ENCODE measurements around the gene UTP4.

The UTP4 gene

GRCh38 chr16:69108905-69109252 lies 23.6 kb upstream of the UTP4 start:
- no peak overlapping the region for H3K27ac ChIP-seq (ENCODE audit: low read depth, low read length)
- H3K36me3 ChIP-seq (ENCODE audit: control insufficient read depth, low read length): no peaks in the 10 kb centered on the region
- H3K4me3 ChIP-seq (ENCODE audit: low read length): no peak overlapping the region
- H3K9me2 ChIP-seq (replicated peaks; ENCODE audit: control insufficient read depth, low read length): no peaks in the 10 kb centered on the region
- no peak for TF ChIP-seq EZH2phosphoT487 (IDR thresholded peaks at IDR 0.05; ENCODE audit: borderline replicate concordance, low read length)
- TF ChIP-seq CTCF (IDR thresholded peaks at IDR 0.05; ENCODE audit: low read depth, low read length, poor library complexity, severe bottlenecking): no peak
- peaks cover 25% of the 10 kb centered on the region for H3K27me3 ChIP-seq (ENCODE audit: control insufficient read depth, low read length)
- no peak overlapping the region for H3K4me2 ChIP-seq (ENCODE audit: low read length)
- no peaks in the 10 kb centered on the region for H3K9me3 ChIP-seq (ENCODE audit: control insufficient read depth, insufficient read depth, low read length)
- no peaks in the 10 kb centered on the region for H3K79me2 ChIP-seq (ENCODE audit: control insufficient read depth, low read length)
- H4K20me1 ChIP-seq (ENCODE audit: control insufficient read depth, insufficient read depth, low read depth, low read length): peaks cover 7% of the 10 kb centered on the region; the same call in 1 of the 2 replicates
- no peaks in the 10 kb centered on the region for H3F3A ChIP-seq (ENCODE audit: control insufficient read depth, insufficient read depth)
- peaks cover 27% of the 10 kb centered on the region for H3K4me1 ChIP-seq (ENCODE audit: control insufficient read depth, low read length)

- peaks cover 7% of the 10 kb centered on the region; the same call in 1 of the 2 replicates for H4K20me1 ChIP-seq (ENCODE audit: control insufficient read depth, insufficient read depth, low read depth, low read length)
- no peaks in the 10 kb centered on the region for H3K9me2 ChIP-seq (replicated peaks; ENCODE audit: control insufficient read depth, low read length)
- H3K4me3 ChIP-seq (ENCODE audit: low read length): no peak overlapping the region
- TF ChIP-seq EZH2phosphoT487 (IDR thresholded peaks at IDR 0.05; ENCODE audit: borderline replicate concordance, low read length) (no peak), CTCF (IDR thresholded peaks at IDR 0.05; ENCODE audit: low read depth, low read length, poor library complexity, severe bottlenecking) (no peak)
- H3K36me3 ChIP-seq (ENCODE audit: control insufficient read depth, low read length): peaks cover under 1% of the 10 kb centered on the region; the same call in 1 of the 2 replicates
- no peak overlapping the region for H3K27ac ChIP-seq (ENCODE audit: low read depth, low read length)
- H3F3A ChIP-seq (ENCODE audit: control insufficient read depth, insufficient read depth): no peaks in the 10 kb centered on the region
- peaks cover 27% of the 10 kb centered on the region for H3K4me1 ChIP-seq (ENCODE audit: control insufficient read depth, low read length)
- H3K27me3 ChIP-seq (ENCODE audit: control insufficient read depth, low read length): peaks cover 25% of the 10 kb centered on the region
- no peaks in the 10 kb centered on the region for H3K79me2 ChIP-seq (ENCODE audit: control insufficient read depth, low read length)
- no peak overlapping the region for H3K4me2 ChIP-seq (ENCODE audit: low read length)
- no peaks in the 10 kb centered on the region for H3K9me3 ChIP-seq (ENCODE audit: control insufficient read depth, insufficient read depth, low read length)
Observed at GRCh38 chr16:69109486-69110270, 22.8 kb upstream of the UTP4 start.

- Histone ChIP-seq H3K4me2 (ENCODE audit: low read length) (no peak overlapping the region), H3K36me3 (ENCODE audit: control insufficient read depth, low read length) (peaks cover 7% of the 10 kb centered on the region), H3K9me3 (ENCODE audit: control insufficient read depth, insufficient read depth, low read length) (no peaks in the 10 kb centered on the region), H3K4me3 (ENCODE audit: low read length) (no peak overlapping the region), H3K79me2 (ENCODE audit: control insufficient read depth, low read length) (no peaks in the 10 kb centered on the region), H3K27me3 (ENCODE audit: control insufficient read depth, low read length) (peaks cover 21% of the 10 kb centered on the region), H3K4me1 (ENCODE audit: control insufficient read depth, low read length) (peaks cover 27% of the 10 kb centered on the region), H3K27ac (ENCODE audit: low read depth, low read length) (no peak overlapping the region), H3K9me2 (replicated peaks; ENCODE audit: control insufficient read depth, low read length) (no peaks in the 10 kb centered on the region), H4K20me1 (ENCODE audit: control insufficient read depth, insufficient read depth, low read depth, low read length) (peaks cover 7% of the 10 kb centered on the region; the same call in 1 of the 2 replicates), H3F3A (ENCODE audit: control insufficient read depth, insufficient read depth) (no peaks in the 10 kb centered on the region)
- TF ChIP-seq CTCF (IDR thresholded peaks at IDR 0.05; ENCODE audit: low read depth, low read length, poor library complexity, severe bottlenecking): no peak
- TF ChIP-seq EZH2phosphoT487 (IDR thresholded peaks at IDR 0.05; ENCODE audit: borderline replicate concordance, low read length): no peak
Observed at GRCh38 chr16:69110406-69110805, 22.0 kb upstream of the UTP4 start.
